ENCODE results near the gene ABLIM3.
A peak's percentile ranks its signal among the peaks of the same experiment; 100 is the strongest.
"Not testable (repeated sequence)": the region's sequence is repeated elsewhere in the genome, so short reads cannot be mapped to it uniquely, and the experiment has no call there.

Gene ABLIM3

GRCh38 chr5:149262315-149262714 is 121.0 kb downstream of the ABLIM3 start:
- no peak for DNase-seq

DNA sequence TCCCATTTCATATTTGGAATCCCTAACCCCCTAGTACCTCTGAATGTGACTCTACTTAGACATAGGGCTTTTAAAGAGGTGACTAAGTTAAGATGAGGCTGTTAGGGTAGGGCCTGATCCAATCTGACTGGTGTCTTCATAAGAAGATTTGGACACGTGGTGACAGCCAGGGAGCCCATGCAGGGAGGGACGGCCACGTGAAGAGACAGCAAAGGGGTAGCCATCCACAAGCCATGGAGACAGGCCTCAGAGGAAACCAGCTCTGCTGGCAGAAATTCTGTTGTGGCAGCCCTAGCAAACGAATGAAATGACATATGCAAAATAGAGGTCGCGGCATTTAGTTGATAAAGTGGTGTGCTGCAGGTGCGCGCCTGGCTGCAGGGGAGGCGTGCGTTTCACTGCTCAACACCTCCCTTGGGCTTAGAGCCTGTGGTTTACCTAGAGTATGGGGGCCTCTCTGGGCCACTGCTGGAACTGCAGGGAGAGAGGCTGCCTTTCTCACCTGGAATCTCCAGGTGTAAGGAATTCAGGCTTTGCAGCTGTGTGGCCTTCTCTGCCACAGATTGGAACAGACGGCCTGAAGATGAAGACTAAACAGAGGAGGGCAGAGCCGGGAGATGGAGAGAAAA is 123.3 kb downstream of the ABLIM3 start:
- DNase-seq, result peak in 1 of 4 experiments; percentile 12

- DNase-seq, result no peak
Observed at GRCh38 chr5:149265068-149265465, 123.8 kb downstream of the ABLIM3 start.

DNA sequence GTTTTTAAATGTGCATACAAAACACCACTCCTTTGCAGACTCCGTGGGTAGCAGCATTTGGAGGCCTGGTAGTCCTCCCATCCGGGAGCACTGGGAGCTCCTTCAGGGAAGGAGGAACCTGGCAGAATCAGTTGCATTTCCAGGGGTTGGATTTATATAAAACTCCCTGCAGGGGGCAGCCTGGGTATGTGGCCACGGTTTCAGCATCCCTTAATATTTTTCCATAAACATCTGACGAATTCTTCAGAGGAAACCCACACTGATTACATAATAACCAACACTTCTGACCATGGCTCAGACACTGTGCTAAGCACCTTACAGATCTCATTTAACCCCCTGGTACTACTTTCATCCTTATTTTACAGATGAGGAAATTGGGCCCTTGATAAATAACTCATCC is 124.3 kb downstream of the ABLIM3 start:
- no peak for DNase-seq

DNA sequence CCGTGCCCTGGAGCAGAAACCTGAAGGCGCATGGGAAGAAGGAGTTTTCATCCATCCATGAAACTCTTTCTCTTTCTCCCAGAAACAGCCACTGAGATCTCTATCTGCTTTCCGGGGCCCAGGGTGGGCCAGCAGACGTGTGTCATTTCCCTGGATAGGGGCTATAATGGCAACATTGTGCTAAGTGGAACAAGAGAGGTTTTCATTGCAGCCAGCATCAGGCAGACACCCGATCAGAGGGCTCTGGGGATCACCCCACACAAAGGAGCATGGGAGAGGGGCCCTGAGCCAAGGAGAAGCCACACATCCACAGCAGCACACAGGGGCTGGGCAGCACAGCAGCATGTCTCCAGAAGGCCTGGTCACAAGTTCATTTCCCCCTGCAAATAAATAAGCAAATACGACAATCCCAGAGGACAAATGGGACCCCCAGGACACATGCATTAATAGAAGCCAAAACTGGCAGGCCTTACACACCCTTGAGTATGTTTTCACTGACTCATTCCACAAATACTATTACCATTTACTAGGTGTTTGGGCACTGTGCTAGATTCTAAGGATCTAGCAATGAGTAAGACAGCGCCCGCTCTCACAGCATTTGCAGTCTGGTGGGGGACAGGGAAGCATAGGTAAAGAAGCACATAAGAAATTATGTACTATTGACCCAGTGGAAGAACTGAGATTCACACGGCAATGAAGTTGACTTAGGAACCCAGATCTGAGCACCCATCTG is 126.1 kb downstream of the ABLIM3 start:
- DNase-seq, result no peak

DNA sequence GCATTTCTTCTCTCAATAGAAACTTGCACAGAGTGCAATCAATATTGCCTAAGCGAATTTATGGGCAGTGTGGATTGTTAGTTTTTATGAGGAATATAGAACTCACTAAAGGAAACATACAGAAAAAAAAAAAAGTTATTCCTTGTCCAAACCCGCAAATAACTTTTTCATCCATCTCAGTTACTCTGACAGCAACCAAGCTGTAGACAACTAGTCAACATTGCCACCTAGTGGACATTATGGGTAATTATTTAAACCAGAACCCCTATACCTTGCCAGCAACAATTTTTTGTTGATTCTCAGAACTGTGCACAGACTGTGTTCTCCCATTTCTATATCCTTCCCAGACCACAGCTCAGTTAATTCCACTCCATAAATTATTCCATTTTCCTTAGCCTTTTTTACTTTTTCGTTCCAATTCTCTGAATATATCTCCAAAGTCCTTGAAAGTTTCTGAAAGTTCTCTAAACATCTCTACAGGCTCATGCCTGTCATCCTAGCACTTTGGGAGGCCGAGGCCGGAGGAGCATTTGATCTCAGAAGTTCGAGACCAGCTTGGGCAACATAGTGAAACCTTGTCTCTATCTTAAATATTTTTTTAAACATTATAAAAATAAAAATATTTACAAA is 127.8 kb downstream of the ABLIM3 start:
- DNase-seq, result no peak

- DNase-seq, result no peak
Observed at GRCh38 chr5:149271195-149271715, 130.0 kb downstream of the ABLIM3 start.

DNA sequence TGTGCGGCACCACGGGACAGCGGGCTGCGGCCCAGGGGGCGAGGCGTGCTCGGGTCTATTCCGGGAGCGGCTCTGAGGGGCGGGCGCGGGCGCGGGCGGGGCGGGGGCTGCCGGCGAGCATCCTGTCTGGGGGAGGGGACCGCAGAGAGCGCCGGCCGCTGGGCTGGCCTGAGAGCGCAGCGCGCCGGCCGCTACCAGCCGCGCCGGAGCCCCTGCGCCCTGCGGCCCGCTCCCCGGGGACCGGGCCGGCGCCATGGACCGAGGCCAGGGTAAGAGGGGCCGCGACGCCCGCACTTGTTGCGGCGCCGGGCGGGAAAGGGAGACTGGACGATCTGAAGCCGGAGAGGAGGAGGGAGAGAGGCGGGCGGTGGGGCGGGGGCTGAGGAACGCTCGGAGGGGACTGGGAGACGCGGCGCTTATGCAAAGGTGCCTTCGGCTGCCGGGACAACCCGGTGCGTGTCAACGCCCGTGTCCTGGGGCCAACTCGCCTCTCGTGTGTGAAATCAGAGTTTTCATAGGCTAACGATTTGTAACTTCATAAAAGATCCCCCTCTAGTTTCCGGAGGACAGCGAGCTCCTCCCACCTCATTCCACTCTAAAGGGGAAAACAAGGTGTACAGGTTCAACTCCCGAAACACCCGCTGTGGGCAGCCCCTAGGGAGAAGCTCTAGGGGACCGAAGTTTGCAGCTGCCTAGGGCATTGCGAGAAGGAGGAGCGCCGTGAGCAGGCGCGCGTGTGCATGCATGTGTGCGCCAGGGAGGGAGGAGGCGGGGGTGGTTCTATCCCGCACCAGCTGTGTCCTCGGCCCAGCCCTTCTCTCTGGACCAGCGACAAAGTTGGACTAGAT is 130.6 kb downstream of the ABLIM3 start, which contains the start of gene AFAP1L1:
Gene AFAP1L1 (plus strand): TSS at position 144 of the 848 bp plus-strand sequence. CDS start 110 bp downstream, at position 254.
- DNase-seq, result no peak

DNA sequence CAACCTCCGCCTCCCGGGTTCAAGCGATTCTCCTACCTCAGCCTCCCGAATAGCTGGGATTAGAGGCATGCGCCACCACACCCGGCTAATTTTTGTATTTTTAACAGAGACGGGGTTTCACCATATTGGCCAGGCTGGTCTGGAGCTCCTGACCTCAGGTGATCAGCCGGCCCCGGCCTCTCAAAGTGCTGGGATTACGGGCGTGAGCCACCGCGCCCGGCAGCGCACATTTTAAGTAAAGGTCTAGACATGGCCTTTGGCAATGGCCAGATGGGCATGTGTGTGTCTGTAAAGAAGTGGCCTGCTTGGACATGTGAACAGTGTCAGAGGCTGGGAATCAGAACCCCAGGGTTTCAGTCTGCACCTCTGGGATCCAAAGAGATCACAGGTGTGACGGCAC is 131.5 kb downstream of the ABLIM3 start:
- DNase-seq, result not testable (repeated sequence)

DNA sequence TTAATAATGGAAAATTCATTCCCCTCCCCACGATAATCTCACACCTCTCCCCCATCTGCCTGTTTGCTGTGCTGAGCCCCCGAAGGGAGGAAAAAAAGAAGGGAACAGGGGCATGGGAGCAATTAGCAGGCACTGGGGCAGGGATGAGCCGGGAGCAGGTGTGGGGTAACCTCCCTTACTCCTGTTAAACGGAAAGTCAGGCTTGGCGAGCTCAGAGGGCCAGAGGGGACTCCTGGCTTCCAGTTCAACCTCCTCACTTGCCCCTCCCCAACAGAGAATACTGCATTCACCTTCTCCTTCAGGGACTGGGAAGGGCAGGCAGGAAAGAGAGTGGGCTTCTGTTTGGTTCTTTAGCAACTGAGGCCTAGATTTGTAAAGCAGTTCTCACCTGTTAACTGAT is 131.9 kb downstream of the ABLIM3 start:
- no peak for DNase-seq

DNA sequence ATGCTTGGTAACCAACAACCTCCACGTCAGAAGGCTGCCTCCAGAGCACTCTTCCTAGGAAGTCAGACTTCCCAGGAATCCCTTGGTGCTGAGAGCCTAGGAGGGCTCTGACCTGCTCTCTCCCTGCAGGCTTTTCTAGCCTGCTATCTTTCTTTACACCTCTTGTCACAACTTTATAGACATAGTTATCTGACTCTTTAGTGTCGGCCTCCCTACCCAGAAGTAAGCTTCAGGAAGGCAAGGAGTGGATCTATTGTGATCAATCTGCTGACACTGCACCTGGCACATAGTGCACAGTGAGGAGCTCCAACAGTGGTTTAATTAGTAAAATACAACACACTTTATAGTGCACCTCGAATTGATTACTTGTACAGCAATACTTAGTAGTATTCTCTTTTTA is 132.7 kb downstream of the ABLIM3 start:
- DNase-seq, result no peak

DNA sequence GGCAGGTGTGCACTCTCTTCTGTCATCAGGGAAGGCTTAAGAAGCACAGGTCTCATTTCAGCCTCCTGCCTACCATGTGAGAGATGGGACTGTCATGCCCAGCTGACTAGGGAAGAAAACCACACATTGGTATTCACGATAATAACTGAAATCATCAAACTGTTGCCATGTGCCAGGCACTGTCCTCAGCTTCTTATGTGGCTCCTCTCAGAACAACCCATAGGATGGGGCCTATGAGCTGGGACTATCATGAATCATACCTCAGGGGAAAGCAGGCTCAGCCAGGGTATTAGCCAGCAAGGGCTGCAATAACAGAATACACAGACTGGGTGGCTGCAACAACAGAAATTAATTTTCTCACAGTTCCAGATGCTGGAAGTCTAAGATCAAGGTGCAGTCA is 133.6 kb downstream of the ABLIM3 start:
- no peak for DNase-seq

GRCh38 chr5:149277801-149278200 is 136.5 kb downstream of the ABLIM3 start:
- no peak for DNase-seq

- DNase-seq, result no peak
Observed at GRCh38 chr5:149278451-149279210, 137.3 kb downstream of the ABLIM3 start.

DNA sequence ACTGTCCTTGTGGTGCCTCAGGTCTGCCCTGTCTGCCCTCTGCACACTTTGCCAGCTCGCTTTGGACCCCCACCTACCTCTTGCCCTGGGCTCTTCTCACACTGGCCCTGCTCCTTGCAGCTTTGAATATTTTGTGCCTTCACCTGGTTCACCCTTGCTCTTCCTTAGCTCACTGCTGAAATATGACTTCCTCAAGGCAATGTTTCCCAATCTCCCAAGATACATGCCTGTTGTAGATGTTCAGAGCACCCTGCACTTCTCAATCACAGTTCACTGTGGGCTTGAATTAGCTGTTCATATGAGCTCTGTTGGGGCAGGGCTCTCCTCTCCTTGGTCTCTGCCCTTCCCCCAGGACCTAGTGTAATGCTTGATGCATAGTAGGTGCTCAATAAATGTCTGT is 138.4 kb downstream of the ABLIM3 start:
- DNase-seq, result no peak

GRCh38 chr5:149280124-149280523 is 138.8 kb downstream of the ABLIM3 start:
- DNase-seq, result no peak

- DNase-seq, result no peak
Observed at GRCh38 chr5:149280802-149281201, 139.5 kb downstream of the ABLIM3 start.

DNA sequence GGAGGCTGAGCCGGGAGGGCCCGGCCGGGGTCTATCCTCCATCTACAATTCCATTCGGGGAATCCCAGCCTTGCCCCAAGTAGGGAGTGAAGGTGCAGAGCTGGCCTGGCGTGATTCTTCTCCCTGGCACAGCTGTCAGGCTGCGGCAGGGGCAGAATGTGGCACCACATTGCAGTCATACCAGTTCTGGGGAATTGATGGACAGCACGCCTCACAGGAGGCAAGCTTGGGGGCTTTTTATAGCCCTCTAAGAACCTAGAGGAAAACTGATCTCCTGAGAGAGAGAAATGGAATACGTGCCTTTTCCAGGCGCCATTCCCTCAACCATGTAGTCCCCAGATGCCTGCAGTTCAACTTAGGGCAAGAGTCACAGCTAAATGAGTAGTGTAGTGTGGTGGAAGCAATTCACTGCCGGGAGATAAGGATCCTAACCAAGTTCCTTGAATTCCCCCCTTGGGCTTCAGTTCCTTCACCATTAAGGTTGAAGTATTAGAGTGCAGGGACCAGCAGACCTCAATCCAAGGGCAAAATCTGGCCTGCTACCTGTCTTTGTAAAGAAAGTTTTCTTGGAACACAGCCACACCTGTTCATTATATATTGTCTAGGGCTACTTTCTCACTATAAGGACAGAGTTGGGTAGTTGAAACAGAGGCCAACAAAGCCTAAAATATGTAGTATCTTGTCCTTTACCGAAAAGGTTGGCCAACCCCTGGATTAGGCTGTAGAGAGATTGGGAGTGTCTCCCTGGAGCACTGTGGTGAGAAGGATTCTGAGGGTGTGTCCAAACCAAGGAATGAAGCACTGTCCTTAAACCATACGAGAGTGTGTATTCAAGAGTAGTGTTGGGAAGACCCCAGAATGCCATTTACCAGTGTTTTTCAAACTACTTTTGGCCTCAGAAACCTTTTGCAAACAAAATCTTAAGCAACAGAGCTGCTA is 141.0 kb downstream of the ABLIM3 start:
- DNase-seq, result no peak

- DNase-seq, result no peak
Observed at GRCh38 chr5:149282966-149283332, 141.7 kb downstream of the ABLIM3 start.

- DNase-seq, result no peak
Observed at GRCh38 chr5:149283626-149284480, 142.6 kb downstream of the ABLIM3 start.

Data from activated CD4-positive, CD25-positive, alpha-beta regulatory T cell (primary cell).